Measurements from ENCODE around the gene ATP1B1.
A peak's percentile ranks its signal among the peaks of the same experiment; 100 is the strongest.

The ATP1B1 gene

GRCh38 chr1:169108223-169108622, 1.7 kb downstream of the ATP1B1 start:
- ChIA-PET CTCF (interaction anchor here (0.6 to 1.5 kb wide), 6 partner anchors 33 to 505 kb away, joined by 3 to 6 read pairs (median 4); no protein-coding TSS in a partner anchor), POLR2A (interaction anchor here (1.5 to 2.6 kb wide), 2 partner anchors 10 to 399 kb away, joined by 3 to 13 read pairs; no protein-coding TSS in a partner anchor)
- Histone ChIP-seq H3K4me3 (ENCODE audit: low read depth, low read length) (peak overlapping the region; percentile 89), H3K9me3 (ENCODE audit: control insufficient read depth, insufficient read depth, low read depth, low read length) (no peaks in the 10 kb centered on the region), H3K27ac (ENCODE audit: extremely low read depth, low read depth, low read length) (peak overlapping the region; percentile 1; the same call in 1 of the 2 replicates), H3K4me1 (ENCODE audit: control insufficient read depth, insufficient read depth, low read length) (peaks cover 28% of the 10 kb centered on the region), H3K36me3 (ENCODE audit: control insufficient read depth in 2 of 2, insufficient read depth in 1 of 2, low read length in 2 of 2) (peaks cover 16 to 21% of the 10 kb centered on the region in 2 experiments)
- TF ChIP-seq ZNF600 (tag by site-specific recombination; IDR thresholded peaks at IDR 0.05) (peak; percentile 55; the same call in 1 of the 2 replicates), ZNF133 (tag by site-specific recombination; IDR thresholded peaks at IDR 0.05) (no peak), REST (tag by site-specific recombination; IDR thresholded peaks at IDR 0.05) (0 out of 2 replicates have a peak, but pooled peaks have one; percentile 15), ZNF48 (tag by site-specific recombination; IDR thresholded peaks at IDR 0.05) (no peak), ZNF37A (tag by site-specific recombination; IDR thresholded peaks at IDR 0.05) (no peak), KLF10 (tag by site-specific recombination; IDR thresholded peaks at IDR 0.05) (no peak), ZNF341 (tag by site-specific recombination; IDR thresholded peaks at IDR 0.05; ENCODE audit: low read depth) (no peak), ZNF248 (tag by site-specific recombination; IDR thresholded peaks at IDR 0.05) (no peak)

GRCh38 chr1:169108863-169109560, 2.5 kb downstream of the ATP1B1 start:
- Histone ChIP-seq H3K36me3 (ENCODE audit: control insufficient read depth in 2 of 2, insufficient read depth in 1 of 2, low read length in 2 of 2) (peaks cover 21 to 29% of the 10 kb centered on the region in 2 experiments), H3K27ac (ENCODE audit: extremely low read depth, low read depth, low read length) (peak overlapping the region; percentile 6), H3K4me1 (ENCODE audit: control insufficient read depth, insufficient read depth, low read length) (peaks cover 26% of the 10 kb centered on the region), H3K4me3 (ENCODE audit: low read depth, low read length) (peak overlapping the region; percentile 14), H3K9me3 (ENCODE audit: control insufficient read depth, insufficient read depth, low read depth, low read length) (no peaks in the 10 kb centered on the region)
- ChIA-PET CTCF (interaction anchor here (0.6 to 1.5 kb wide), 7 partner anchors 28 to 766 kb away, joined by 3 to 6 read pairs (median 3); no protein-coding TSS in a partner anchor), POLR2A (interaction anchor here (1.5 kb wide), 1 partner anchor 400 kb away, joined by 3 read pairs; no protein-coding TSS in a partner anchor)
- peak; percentile 28; the same call in 1 of the 2 replicates for TF ChIP-seq GLIS1 (tag by site-specific recombination; IDR thresholded peaks at IDR 0.05)
- 0 out of 2 replicates have a peak, but pooled peaks have one; percentile 8 for TF ChIP-seq ZFP37 (tag by site-specific recombination; IDR thresholded peaks at IDR 0.05)
- TF ChIP-seq ZNF621 (tag by site-specific recombination; IDR thresholded peaks at IDR 0.05): no peak
- TF ChIP-seq ZNF501 (tag by site-specific recombination; IDR thresholded peaks at IDR 0.05): no peak
- peak; percentile 62; the same call in 1 of the 2 replicates for TF ChIP-seq CTCF (tag by site-specific recombination; IDR thresholded peaks at IDR 0.05)
- TF ChIP-seq ZBTB1 (tag by site-specific recombination; IDR thresholded peaks at IDR 0.05): no peak
- TF ChIP-seq ZNF660 (tag by site-specific recombination; IDR thresholded peaks at IDR 0.05): 0 out of 2 replicates have a peak, but pooled peaks have one; percentile 19
- TF ChIP-seq ZNF654 (tag by site-specific recombination; IDR thresholded peaks at IDR 0.05; ENCODE audit: low read depth): 0 out of 2 replicates have a peak, but pooled peaks have one; percentile 3
- peak; percentile 49; the same call in 1 of the 2 replicates for TF ChIP-seq PRDM1 (tag by site-specific recombination; IDR thresholded peaks at IDR 0.05)
- TF ChIP-seq ZBTB21 (tag by site-specific recombination; IDR thresholded peaks at IDR 0.05): no peak
- TF ChIP-seq KLF17 (tag by site-specific recombination; IDR thresholded peaks at IDR 0.05): no peak
